NCI-H510A treated with DMSO at 0.1 percent for 48 hours (cell line): ENCODE data around the gene NSD1.

Source experiments
- DNase-seq: peaks from one replicate; lab custom pipeline; 2025; lab: John Stamatoyannopoulos, UW

Gene NSD1, protein sequence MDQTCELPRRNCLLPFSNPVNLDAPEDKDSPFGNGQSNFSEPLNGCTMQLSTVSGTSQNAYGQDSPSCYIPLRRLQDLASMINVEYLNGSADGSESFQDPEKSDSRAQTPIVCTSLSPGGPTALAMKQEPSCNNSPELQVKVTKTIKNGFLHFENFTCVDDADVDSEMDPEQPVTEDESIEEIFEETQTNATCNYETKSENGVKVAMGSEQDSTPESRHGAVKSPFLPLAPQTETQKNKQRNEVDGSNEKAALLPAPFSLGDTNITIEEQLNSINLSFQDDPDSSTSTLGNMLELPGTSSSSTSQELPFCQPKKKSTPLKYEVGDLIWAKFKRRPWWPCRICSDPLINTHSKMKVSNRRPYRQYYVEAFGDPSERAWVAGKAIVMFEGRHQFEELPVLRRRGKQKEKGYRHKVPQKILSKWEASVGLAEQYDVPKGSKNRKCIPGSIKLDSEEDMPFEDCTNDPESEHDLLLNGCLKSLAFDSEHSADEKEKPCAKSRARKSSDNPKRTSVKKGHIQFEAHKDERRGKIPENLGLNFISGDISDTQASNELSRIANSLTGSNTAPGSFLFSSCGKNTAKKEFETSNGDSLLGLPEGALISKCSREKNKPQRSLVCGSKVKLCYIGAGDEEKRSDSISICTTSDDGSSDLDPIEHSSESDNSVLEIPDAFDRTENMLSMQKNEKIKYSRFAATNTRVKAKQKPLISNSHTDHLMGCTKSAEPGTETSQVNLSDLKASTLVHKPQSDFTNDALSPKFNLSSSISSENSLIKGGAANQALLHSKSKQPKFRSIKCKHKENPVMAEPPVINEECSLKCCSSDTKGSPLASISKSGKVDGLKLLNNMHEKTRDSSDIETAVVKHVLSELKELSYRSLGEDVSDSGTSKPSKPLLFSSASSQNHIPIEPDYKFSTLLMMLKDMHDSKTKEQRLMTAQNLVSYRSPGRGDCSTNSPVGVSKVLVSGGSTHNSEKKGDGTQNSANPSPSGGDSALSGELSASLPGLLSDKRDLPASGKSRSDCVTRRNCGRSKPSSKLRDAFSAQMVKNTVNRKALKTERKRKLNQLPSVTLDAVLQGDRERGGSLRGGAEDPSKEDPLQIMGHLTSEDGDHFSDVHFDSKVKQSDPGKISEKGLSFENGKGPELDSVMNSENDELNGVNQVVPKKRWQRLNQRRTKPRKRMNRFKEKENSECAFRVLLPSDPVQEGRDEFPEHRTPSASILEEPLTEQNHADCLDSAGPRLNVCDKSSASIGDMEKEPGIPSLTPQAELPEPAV (N-terminal part only)

DNA sequence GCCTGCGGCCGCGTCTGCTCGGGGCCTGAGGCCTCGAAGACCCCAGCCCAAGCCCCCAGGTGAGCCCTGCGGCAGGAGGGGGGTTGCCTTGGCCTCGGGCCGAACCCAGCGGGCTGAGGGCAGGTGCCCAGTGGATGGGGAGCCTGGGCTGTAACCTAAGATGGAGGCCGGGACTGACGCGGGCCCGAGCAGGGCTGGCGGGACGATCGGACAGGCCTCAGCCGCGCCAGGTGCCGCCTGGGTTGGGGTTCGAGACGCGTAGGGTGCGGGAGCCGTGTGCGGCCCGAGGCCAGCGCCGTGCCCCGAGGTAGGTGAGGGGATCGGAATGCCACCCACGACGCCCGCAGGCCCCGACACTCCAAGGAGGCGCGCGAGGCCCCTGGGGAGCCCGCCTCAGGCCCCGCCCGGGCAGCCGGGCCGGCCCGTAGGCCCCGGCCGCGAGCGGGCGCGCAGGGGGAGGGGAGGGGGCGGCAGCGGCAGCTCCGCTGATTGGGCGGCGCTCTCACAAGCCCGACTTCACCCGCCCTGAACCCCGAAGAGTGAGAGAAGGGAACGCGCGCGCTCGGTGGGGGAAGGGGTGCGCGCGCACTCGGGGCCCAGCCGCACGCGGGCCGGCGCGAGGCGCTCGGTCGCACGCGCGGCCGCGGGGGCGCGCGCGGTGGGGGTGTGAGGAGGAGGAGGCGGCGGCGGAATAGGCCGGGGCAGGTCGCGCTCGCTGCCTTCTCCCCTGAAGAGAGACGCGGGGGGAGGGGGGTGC is at the start of gene NSD1:
Gene NSD1, plus strand, starts transcription at position 678 of the 757 bp plus-strand sequence. CDS start 1,331 bp downstream, outside the sequence.
- peak; percentile 33 for DNase-seq

DNA sequence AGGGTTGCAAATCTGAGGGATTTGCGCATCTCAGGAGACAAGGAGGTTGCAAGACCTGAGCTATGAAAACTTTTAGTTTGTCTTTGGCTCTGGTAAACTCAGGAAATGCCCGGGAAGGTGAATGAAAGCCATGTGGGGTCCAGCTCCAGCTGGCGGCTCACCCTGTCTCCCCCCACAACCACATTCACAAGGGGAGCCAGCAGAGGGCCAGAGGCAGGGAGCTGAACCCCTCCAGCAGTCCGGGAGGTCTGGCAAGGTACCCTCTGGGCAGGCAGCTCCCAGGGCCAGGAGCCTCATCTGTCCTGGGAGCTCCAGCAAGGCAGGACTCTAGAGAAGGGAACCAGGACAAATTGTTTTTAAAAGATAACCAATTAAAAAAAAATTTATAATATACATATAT is 49.4 kb upstream of the NSD1 start:
- DNase-seq: no peak

DNA sequence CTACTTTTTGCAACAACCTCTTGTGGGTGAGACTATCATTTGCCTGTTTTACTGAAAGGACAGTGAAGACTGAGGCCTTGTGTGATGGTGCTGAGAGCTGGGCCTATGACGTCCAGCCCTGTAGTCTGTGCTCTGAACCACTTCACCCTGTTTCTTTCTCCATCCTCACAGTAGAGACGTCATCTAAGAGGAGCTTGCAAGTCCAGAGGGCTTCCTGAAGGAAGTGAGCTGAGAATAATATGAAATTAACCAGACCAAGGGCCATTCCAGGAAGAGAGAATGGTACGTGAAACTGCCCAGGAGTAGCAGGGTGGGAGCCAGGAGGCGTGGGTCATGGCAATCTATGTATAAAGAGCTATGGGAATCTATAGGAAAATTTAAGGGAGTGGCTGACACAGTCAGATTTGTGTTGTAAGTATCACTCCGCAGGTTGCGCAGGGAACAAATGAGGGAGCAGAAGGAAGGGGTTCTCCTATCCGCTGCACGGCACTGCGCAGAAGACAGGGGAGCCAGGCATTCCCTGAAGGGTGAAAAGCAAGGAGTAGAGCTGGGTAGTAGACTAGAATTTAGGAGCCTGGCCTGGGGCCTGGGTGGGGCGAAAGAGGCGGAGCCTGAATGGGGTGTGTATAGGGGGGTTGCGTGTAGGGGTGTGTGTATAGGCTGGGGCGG is 47.5 kb upstream of the NSD1 start:
- DNase-seq: no peak

DNA sequence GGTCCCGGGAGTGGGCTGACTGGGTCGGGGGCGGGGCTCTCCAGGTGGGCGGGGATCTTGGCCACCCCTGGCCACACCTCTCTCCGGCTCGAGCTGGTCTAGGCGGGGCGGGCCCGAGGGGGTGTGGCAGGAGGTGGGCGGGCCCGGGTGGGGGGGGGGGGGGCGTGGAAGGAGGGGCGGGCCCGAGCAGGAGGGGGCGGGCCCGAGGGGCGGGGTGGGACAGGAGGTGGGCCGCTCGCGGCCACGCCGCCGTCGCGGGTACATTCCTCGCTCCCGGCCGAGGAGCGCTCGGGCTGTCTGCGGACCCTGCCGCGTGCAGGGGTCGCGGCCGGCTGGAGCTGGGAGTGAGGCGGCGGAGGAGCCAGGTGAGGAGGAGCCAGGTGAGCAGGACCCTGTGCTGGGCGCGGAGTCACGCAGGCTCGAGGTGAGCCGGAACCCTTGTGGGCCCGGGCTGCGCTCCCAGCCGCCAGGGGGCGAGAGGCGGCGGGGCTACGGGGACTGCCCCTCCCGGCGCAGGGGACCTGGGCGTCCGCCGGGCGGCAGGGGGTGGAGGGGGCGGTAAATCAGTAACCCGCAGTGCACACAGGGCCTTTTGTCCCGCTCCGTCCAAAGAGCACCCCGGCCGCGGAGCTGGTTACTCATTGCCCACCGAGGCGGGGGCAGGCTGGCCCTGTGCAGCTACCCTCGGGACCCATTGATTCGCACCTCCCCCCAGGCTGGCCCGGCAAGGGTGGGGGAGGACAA is 46.7 kb upstream of the NSD1 start, which contains the start of gene FGFR4:
Gene FGFR4, plus strand, starts transcription at position 262 of the 744 bp plus-strand sequence. CDS start 2,688 bp downstream, outside the sequence.
- DNase-seq: peak; percentile 11

DNA sequence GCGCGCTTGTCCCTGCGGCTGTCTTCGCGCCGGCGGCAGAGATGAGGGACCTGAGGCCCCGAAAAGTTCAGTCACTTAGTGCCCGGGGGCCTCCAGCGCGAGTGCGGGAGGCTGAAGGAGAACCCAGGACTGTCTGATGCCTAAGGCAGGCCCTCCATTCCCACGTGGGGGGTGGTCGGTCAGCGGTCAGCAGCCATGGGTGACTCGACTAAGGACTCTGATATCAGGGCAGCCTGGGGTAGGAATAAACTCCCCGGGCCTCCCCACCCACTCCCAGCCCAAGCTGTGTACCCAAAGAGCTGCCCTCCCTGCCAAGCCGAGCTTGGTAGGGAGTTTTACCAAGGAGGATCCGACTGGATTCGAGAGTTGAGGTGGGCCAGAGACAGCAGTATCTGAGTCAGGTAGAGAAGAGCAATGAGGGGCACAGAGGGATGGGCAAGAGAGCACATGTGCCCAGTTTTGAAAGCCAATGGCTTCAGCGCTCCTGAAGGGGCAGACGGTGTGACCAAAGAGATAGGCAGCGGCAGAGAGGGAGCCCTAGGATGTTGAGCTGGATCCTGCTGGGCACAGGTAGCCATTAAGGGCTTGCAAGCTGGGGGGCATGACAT is 46.1 kb upstream of the NSD1 start:
- no peak for DNase-seq

DNA sequence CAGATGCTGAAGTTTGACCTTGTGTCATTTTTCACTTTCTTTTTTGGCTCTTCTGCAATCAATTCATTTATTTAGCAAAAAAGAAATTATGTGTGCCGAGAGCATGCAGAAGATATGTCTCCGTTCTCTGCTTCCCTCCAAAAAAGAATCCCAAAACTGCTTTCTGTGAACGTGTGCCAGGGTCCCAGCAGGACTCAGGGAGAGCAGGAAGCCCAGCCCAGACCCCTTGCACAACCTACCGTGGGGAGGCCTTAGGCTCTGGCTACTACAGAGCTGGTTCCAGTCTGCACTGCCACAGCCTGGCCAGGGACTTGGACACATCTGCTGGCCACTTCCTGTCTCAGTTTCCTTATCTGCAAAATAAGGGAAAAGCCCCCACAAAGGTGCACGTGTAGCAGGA is 44.4 kb upstream of the NSD1 start:
- no peak for DNase-seq

DNA sequence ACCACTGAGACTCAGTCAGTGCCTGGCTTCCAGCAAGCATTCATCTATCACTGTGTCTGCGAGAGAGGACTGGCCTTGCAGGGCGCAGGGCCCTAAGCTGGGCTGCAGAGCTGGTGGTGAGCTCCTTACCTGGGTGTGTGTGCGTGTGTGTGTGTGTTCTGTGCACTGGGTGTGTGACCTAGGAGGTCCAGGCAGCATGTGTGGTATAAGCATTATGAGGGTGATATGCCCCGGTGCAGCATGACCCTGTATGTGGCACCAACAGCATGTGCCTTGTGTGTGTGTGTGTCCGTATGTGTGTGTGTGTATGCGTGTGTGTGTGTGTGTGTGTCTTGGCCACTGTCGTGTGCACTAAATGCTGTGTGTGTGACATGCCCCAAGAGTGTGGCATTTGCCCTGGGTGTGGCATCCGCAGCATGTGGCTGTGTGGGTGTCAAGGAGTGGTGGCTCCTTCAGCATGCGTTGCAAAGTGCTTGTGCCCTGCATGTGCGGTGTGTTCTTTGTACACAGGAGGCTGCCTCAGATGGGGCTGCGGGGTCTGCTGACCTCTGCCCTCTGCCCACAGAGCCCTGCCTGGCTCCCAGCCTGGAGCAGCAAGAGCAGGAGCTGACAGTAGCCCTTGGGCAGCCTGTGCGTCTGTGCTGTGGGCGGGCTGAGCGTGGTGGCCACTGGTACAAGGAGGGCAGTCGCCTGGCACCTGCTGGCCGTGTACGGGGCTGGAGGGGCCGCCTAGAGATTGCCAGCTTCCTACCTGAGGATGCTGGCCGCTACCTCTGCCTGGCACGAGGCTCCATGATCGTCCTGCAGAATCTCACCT is 43.5 kb upstream of the NSD1 start:
- no peak for DNase-seq

DNA sequence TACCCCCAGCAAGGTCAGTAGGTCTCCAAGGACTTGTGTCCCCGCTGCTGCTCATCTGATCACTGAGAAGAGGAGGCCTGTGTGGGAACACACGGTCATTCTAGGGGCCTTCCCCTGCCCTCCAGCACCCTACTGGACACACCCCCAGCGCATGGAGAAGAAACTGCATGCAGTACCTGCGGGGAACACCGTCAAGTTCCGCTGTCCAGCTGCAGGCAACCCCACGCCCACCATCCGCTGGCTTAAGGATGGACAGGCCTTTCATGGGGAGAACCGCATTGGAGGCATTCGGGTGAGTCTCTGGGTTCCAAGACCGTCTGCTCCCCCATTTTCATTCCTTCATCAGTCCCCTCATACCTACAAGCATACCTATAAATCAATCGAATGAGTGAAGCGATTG is 42.8 kb upstream of the NSD1 start:
- no peak for DNase-seq

DNA sequence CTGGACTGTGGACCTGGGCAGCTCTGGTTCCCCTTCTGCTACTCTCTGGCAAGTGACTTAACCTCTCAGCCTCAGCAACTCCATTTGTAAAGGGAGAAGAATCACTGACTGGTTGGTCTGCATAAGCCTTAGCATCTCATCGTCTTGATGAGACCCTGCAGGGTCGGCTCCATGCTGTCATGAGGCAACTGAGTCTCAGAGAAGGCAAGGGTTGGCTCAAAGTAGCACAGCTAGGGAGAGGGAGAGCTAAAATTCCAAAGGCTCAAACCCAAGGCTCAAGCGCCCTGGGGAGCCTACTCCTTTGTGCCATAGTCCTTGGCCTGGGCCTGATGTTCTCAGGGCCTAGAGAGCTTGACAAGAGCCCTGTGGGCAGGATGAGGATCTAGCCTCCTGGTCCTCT is 42.3 kb upstream of the NSD1 start:
- no peak for DNase-seq

DNA sequence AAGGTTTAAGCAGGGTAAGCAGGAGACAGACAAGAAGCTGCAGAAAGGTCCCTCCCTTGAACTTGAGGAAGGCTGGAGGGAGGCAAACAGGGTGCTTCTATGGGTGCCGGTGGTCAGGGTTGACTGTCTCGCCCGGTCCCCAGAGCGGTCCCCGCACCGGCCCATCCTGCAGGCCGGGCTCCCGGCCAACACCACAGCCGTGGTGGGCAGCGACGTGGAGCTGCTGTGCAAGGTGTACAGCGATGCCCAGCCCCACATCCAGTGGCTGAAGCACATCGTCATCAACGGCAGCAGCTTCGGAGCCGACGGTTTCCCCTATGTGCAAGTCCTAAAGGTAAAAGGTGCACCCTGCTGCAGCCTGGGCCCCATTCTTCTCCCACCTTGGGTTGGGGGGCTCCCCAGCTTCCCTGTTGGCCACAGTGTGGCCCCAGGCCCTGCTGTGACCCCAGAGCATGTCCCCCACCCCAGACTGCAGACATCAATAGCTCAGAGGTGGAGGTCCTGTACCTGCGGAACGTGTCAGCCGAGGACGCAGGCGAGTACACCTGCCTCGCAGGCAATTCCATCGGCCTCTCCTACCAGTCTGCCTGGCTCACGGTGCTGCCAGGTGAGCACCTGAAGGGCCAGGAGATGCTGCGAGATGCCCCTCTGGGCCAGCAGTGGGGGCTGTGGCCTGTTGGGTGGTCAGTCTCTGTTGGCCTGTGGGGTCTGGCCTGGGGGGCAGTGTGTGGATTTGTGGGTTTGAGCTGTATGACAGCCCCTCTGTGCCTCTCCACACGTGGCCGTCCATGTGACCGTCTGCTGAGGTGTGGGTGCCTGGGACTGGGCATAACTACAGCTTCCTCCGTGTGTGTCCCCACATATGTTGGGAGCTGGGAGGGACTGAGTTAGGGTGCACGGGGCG is 41.1 kb upstream of the NSD1 start:
- no peak for DNase-seq

DNA sequence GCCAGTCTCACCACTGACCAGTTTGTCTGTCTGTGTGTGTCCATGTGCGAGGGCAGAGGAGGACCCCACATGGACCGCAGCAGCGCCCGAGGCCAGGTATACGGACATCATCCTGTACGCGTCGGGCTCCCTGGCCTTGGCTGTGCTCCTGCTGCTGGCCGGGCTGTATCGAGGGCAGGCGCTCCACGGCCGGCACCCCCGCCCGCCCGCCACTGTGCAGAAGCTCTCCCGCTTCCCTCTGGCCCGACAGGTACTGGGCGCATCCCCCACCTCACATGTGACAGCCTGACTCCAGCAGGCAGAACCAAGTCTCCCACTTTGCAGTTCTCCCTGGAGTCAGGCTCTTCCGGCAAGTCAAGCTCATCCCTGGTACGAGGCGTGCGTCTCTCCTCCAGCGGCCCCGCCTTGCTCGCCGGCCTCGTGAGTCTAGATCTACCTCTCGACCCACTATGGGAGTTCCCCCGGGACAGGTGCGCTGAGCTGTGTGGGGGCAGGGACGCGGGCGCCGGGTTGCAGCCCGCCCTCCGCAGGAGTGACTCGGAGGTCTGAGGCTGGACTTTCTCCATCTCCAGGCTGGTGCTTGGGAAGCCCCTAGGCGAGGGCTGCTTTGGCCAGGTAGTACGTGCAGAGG is 40.4 kb upstream of the NSD1 start:
- no peak for DNase-seq

DNA sequence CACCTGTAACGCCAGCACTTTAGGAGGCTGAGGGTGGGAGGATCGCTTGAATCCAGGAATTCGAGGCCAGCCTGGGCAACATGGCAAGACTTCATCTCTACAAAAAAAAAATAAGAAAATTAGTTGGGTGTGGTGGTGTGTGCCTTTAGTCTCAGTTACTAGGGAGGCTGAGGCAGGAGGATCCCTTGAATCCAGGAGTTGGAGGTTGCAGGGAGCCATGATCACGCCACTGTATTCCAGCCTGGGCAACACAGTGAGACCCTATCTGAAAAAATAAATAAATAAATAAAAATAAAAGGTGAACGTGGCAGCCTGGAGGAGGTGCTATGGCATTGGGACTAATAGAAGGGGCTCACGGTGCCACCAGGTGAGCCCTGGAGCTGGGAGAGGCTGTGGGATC is 39.8 kb upstream of the NSD1 start:
- DNase-seq: no peak

DNA sequence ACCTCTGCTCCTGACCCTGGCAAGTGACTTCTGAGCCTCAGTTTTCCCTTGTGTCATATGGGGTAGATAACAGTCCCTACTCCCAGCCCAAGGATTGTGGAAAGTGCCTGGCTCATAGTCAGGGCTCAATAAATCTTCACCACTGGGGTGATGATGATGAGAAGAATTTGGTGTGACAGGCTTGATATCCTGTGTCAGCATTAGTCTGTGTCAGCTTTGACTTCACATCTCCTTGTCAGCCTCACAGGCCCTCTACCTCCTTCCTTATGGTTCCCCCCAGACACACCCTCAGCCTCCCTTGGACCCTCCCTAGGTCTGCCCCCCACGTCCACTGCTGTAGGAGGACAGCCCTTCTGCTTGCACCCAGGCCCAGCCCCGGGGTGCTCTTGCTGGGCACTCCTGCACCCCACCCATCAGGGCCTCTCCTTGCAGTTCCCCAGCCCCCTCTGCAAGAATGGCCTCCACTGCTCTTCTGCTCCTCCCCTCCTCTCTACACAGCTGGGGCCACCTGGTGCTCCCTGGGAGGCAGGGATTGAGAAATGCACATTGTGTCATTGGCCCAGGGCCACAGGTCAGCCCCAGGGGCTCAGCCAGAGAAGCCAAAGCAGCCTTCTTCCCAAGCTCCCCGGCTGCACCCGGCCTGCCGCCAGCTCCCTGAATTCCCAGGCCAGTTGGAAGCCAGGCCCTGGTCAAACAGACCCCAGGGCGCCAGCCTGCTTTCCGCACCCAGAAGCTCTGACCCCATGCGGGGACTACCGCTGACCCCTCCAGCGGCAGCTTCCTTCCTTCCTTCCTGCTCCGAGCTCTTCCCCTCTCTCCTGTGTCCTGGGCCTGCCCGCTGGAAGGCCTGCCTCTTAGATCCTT is 39.1 kb upstream of the NSD1 start:
- DNase-seq: no peak

DNA sequence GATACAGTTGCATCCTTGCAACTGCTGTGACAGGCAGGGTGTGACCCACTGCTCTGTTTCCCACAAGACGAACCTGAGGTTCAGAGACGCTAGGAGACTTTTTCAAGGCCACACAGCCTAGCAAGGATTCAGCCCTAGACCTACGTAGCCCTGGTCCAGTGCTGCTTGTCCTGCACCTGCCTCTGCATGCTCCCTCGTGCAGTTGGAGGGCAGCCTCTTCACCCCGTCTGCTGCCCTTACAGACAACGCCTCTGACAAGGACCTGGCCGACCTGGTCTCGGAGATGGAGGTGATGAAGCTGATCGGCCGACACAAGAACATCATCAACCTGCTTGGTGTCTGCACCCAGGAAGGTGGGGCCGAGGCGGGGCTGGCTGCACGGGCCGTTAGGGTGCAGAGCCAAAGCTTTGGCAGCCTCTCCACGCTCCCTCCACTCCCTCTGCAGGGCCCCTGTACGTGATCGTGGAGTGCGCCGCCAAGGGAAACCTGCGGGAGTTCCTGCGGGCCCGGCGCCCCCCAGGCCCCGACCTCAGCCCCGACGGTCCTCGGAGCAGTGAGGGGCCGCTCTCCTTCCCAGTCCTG is 38.4 kb upstream of the NSD1 start:
- no peak for DNase-seq

DNA sequence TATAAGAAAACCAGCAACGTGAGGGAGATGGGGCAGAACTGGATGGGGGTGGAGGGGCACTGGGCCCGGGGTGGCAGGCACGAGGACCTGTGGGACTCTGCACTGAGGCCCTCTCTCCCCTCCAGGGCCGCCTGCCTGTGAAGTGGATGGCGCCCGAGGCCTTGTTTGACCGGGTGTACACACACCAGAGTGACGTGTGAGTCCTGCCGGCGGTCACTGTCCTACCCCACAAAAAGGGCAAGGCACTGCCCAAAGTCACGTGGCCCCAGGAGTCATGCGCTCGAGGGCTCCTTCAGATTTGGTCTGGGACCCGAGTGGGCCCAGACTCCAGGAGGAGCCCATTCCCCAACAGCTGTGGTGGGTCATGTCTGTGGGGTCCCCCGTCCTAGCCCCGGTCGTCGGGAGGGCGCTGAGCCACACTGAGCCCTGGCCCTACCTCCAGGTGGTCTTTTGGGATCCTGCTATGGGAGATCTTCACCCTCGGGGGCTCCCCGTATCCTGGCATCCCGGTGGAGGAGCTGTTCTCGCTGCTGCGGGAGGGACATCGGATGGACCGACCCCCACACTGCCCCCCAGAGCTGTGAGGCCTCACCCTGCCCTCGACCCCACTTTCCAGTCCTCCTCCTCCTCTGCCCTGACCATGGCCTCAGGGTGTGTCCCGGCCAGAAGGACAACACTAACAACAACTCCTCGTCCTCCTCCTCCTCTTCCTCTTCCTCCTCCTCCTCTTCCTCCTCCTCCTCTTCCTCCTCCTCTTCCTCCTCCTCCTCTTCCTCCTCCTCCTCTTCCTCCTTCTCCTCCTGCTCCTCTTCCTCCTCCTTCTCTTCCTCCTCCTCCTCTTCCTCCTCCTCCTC is 37.2 kb upstream of the NSD1 start:
- no peak for DNase-seq
